Neural progenitor cell (in vitro differentiated cells): ENCODE measurements around the gene C4orf50. TPM values are rescaled to one million over a fixed set of nuclear protein-coding genes. Genes with fewer than 3 reads are reported as not detected.

Experiments used
- DNase-seq: peaks from one replicate; pipeline ENCODE4 v3.0.0-alpha.2; 2016; ENCODE audit warnings: low spot score
- H2AFZ ChIP-seq: fragments of 200-600 bp; sonication (generic); replicated peaks from 2 replicates; pipeline ENCODE4 v1.6.1; 2016; ENCODE audit warnings: antibody characterized with exemption
- H3F3A ChIP-seq: fragments of 200-600 bp; sonication (generic); 2 replicates; pipeline ENCODE4 v1.6.1; 2016; ENCODE audit warnings: antibody characterized with exemption, low read depth
- H3K27ac ChIP-seq: fragments of 200-600 bp; sonication (generic); 2 replicates; pipeline ENCODE4 v1.5.1; 2016; ENCODE audit warnings: mild to moderate bottlenecking
- H3K27me3 ChIP-seq: fragments of 200-600 bp; sonication (generic); 2 replicates; pipeline ENCODE4 v1.6.1; 2016; ENCODE audit warnings: mild to moderate bottlenecking, moderate library complexity
- H3K36me3 ChIP-seq: fragments of 200-600 bp; sonication (generic); 2 replicates; pipeline ENCODE4 v1.5.1; 2016
- H3K4me1 ChIP-seq: fragments of 200-600 bp; sonication (generic); 2 replicates; pipeline ENCODE4 v1.6.1; 2016; ENCODE audit warnings: mixed run types
- H3K4me2 ChIP-seq: fragments of 200-600 bp; sonication (generic); 2 replicates; pipeline ENCODE4 v1.6.1; 2016
- H3K4me3 ChIP-seq: fragments of 200-600 bp; sonication (generic); 2 replicates; pipeline ENCODE4 v1.5.1; 2016
- H3K79me2 ChIP-seq: fragments of 200-600 bp; sonication (generic); 2 replicates; pipeline ENCODE4 v1.6.1; 2016; ENCODE audit warnings: low read depth
- H3K9ac ChIP-seq: fragments of 200-600 bp; sonication (generic); 2 replicates; pipeline ENCODE4 v1.6.1; 2016
- H3K9me3 ChIP-seq: fragments of 200-600 bp; sonication (generic); 2 replicates; pipeline ENCODE4 v1.5.1; 2016; ENCODE audit warnings: low read depth
- H4K20me1 ChIP-seq: fragments of 200-600 bp; sonication (generic); 2 replicates; pipeline ENCODE4 v1.6.1; 2016; ENCODE audit warnings: low read depth
- H3K27ac Mint-ChIP-seq: 3 replicates; pipeline ENCODE4 v1.8.0; 2021; ENCODE audit warnings: mixed read lengths
- H3K27me3 Mint-ChIP-seq: 2 replicates; pipeline ENCODE4 v1.8.0; 2022; ENCODE audit warnings: low read depth, mild to moderate bottlenecking, inconsistent platforms, moderate library complexity, mixed read lengths; ENCODE audit not compliant: insufficient read depth
- H3K36me3 Mint-ChIP-seq: 3 replicates; pipeline ENCODE4 v1.8.0; 2021; ENCODE audit warnings: mixed read lengths
- H3K4me1 Mint-ChIP-seq: 3 replicates; pipeline ENCODE4 v1.8.0; 2021; ENCODE audit warnings: mixed read lengths
- H3K4me3 Mint-ChIP-seq: 3 replicates; pipeline ENCODE4 v1.8.0; 2021; ENCODE audit warnings: mild to moderate bottlenecking, moderate library complexity, mixed read lengths
- H3K9me3 Mint-ChIP-seq: 3 replicates; pipeline ENCODE4 v1.8.0; 2020; ENCODE audit warnings: mixed read lengths
- CTCF ChIP-seq: fragments of 200-600 bp; sonication (generic); IDR thresholded peaks from 2 replicates; pipeline ENCODE4 v1.5.1; 2017; ENCODE audit warnings: antibody characterized with exemption, mild to moderate bottlenecking
- EZH2 ChIP-seq: fragments of 200-600 bp; sonication (generic); IDR thresholded peaks from 2 replicates; pipeline ENCODE4 v1.6.1; 2017; ENCODE audit warnings: antibody characterized with exemption, mild to moderate bottlenecking, moderate library complexity
- EZH2phosphoT487 ChIP-seq: fragments of 200-600 bp; sonication (generic); IDR thresholded peaks from 2 replicates; pipeline ENCODE4 v1.6.1; 2017; ENCODE audit warnings: antibody characterized with exemption
- total RNA-seq: library from RNA; depleted of rRNA; stranded (reverse); fragments of >200 nt; gene quantifications from 2 replicates; pipeline ENCODE4 v1.2.3, GENCODE V29; 2015; ENCODE audit warnings: low replicate concordance

The C4orf50 gene
- total RNA-seq, 1 donor from 2014 or later: 0.32 TPM

- no peak for DNase-seq
- H3K79me2 ChIP-seq: peaks cover 24% of the 10 kb centered on the region
- H2AFZ ChIP-seq: no peak overlapping the region
- Mint-ChIP-seq H3K36me3 (peaks cover 17% of the 10 kb centered on the region), H3K27me3 (no peaks in the 10 kb centered on the region), H3K27ac (no peak overlapping the region), H3K9me3 (no peaks in the 10 kb centered on the region), H3K4me3 (no peak overlapping the region), H3K4me1 (peaks cover 5% of the 10 kb centered on the region)
- H3K36me3 ChIP-seq: no peaks in the 10 kb centered on the region
- no peak overlapping the region for H3K4me3 ChIP-seq
- no peaks in the 10 kb centered on the region for H3K27me3 ChIP-seq
- H3K9ac ChIP-seq: no peak overlapping the region
- H3K4me2 ChIP-seq: no peak overlapping the region
- H3F3A ChIP-seq: no peaks in the 10 kb centered on the region
- H3K27ac ChIP-seq: no peak overlapping the region
- peaks cover 86% of the 10 kb centered on the region for H4K20me1 ChIP-seq
- H3K4me1 ChIP-seq: peaks cover 13% of the 10 kb centered on the region
- TF ChIP-seq EZH2phosphoT487 (no peak), CTCF (no peak), EZH2 (no peak)
- no peaks in the 10 kb centered on the region for H3K9me3 ChIP-seq
Observed at GRCh38 chr4:5866841-5867813, 151.1 kb downstream of the C4orf50 start.

GRCh38 chr4:5865896-5866599 lies 152.2 kb downstream of the C4orf50 start:
- no peak for DNase-seq
- no peak overlapping the region for H3K4me3 ChIP-seq
- peaks cover 16% of the 10 kb centered on the region for H3K79me2 ChIP-seq
- peaks cover 13% of the 10 kb centered on the region for H3K4me1 ChIP-seq
- H3K27ac ChIP-seq: no peak overlapping the region
- no peaks in the 10 kb centered on the region for H3K36me3 ChIP-seq
- H3K36me3 Mint-ChIP-seq: peaks cover 17% of the 10 kb centered on the region
- peaks cover 5% of the 10 kb centered on the region for H3K4me1 Mint-ChIP-seq
- no peak overlapping the region for H2AFZ ChIP-seq
- no peaks in the 10 kb centered on the region for H3K9me3 Mint-ChIP-seq
- no peak for TF ChIP-seq CTCF
- no peak for TF ChIP-seq EZH2
- no peak for TF ChIP-seq EZH2phosphoT487
- no peak overlapping the region for H3K4me2 ChIP-seq
- no peaks in the 10 kb centered on the region for H3K27me3 Mint-ChIP-seq
- H3F3A ChIP-seq: no peaks in the 10 kb centered on the region
- H3K27ac Mint-ChIP-seq: no peak overlapping the region
- no peaks in the 10 kb centered on the region for H3K9me3 ChIP-seq
- H3K4me3 Mint-ChIP-seq: no peak overlapping the region
- peaks cover 84% of the 10 kb centered on the region for H4K20me1 ChIP-seq
- no peaks in the 10 kb centered on the region for H3K27me3 ChIP-seq
- H3K9ac ChIP-seq: no peak overlapping the region

- Histone ChIP-seq H3F3A (peaks cover 4% of the 10 kb centered on the region), H3K4me2 (no peak overlapping the region), H3K27ac (no peak overlapping the region), H3K27me3 (no peaks in the 10 kb centered on the region), H3K79me2 (peaks cover 3% of the 10 kb centered on the region), H3K9ac (no peak overlapping the region), H3K36me3 (no peaks in the 10 kb centered on the region), H3K9me3 (no peaks in the 10 kb centered on the region), H3K4me3 (no peak overlapping the region), H3K4me1 (peaks cover 14% of the 10 kb centered on the region), H2AFZ (no peak overlapping the region), H4K20me1 (peaks cover 65% of the 10 kb centered on the region)
- Mint-ChIP-seq H3K4me3 (no peak overlapping the region), H3K9me3 (no peaks in the 10 kb centered on the region), H3K27me3 (peaks cover 2% of the 10 kb centered on the region), H3K27ac (no peak overlapping the region), H3K36me3 (peaks cover 11% of the 10 kb centered on the region), H3K4me1 (peaks cover 5% of the 10 kb centered on the region)
- DNase-seq: no peak
- TF ChIP-seq CTCF: no peak
- TF ChIP-seq EZH2: no peak
- no peak for TF ChIP-seq EZH2phosphoT487
Observed at GRCh38 chr4:5863461-5864113, 154.6 kb downstream of the C4orf50 start.
